HG02678 (cell line): ENCODE results near the gene RLN2.
A peak's percentile ranks its signal among the peaks of the same experiment; 100 is the strongest.

Source experiments
- ATAC-seq: cut with Tn5 transposase; IDR thresholded peaks from one replicate; pipeline ENCODE4 v1.9.1; 2021; ENCODE audit warnings: mild to moderate bottlenecking, moderate library complexity; ENCODE audit not compliant: unreplicated experiment

RLN2 gene

GRCh38 chr9:5269249-5269715 is 35.2 kb downstream of the RLN2 start:
- ATAC-seq = no peak

GRCh38 chr9:5265939-5266338 is 38.6 kb downstream of the RLN2 start:
- no peak for ATAC-seq

GRCh38 chr9:5264219-5264595 is 40.3 kb downstream of the RLN2 start:
- peak; percentile 37 for ATAC-seq

GRCh38 chr9:5263351-5264218 is 40.9 kb downstream of the RLN2 start:
- peak; percentile 64 for ATAC-seq
